Fibroblast of lung (primary cell): ENCODE measurements around the gene MAPKAP1. TPM values are rescaled to one million over a fixed set of nuclear protein-coding genes. Genes with fewer than 3 reads are reported as not detected.
"Not testable (repeated sequence)": the region's sequence is repeated elsewhere in the genome, so short reads cannot be mapped to it uniquely, and the experiment has no call there.

Source experiments
- DNase-seq, 2 donors: peaks; one replicate each; pipeline versions ENCODE4 v3.0.0 to v3.0.0-alpha.2; 2010; ENCODE audit warnings: low read depth in 2 of 2
- H2AFZ ChIP-seq: 2 replicates; pipeline ENCODE4 v1.5.1; 2012; ENCODE audit warnings: low read length, control low read depth, inconsistent platforms
- H3K27ac ChIP-seq: 2 replicates; pipeline ENCODE4 v1.5.1; 2011; ENCODE audit warnings: low read length, control low read depth; ENCODE audit not compliant: insufficient read depth
- H3K27me3 ChIP-seq: 2 replicates; pipeline ENCODE4 v1.5.1; 2011; ENCODE audit warnings: mild to moderate bottlenecking, low read length; ENCODE audit not compliant: control insufficient read depth, insufficient read depth
- H3K36me3 ChIP-seq: 2 replicates; pipeline ENCODE4 v1.5.1; 2011; ENCODE audit warnings: low read length; ENCODE audit not compliant: control insufficient read depth, insufficient read depth
- H3K4me1 ChIP-seq: 2 replicates; pipeline ENCODE4 v1.5.1; 2011; ENCODE audit warnings: low read length; ENCODE audit not compliant: control insufficient read depth, insufficient read depth; ENCODE audit errors: extremely low read depth
- H3K4me2 ChIP-seq: 2 replicates; pipeline ENCODE4 v1.5.1; 2011; ENCODE audit warnings: low read length, control low read depth; ENCODE audit not compliant: insufficient read depth; ENCODE audit errors: extremely low read depth
- H3K4me3 ChIP-seq, 4 experiments: fragments of 200-600 bp in 1 of 4; sonication (generic) in 1 of 4; replicated peaks in 1 of 4; 2 replicates each; pipeline ENCODE4 v1.5.1; 2011 to 2016; ENCODE audit warnings: low read length in 4 of 4, low read depth in 3 of 4, mild to moderate bottlenecking in 3 of 4, control low read depth in 2 of 4, inconsistent platforms in 1 of 4, mixed read lengths in 1 of 4; ENCODE audit not compliant: insufficient read depth in 1 of 4; ENCODE audit errors: control extremely low read depth in 1 of 4
- H3K79me2 ChIP-seq: 2 replicates; pipeline ENCODE4 v1.5.1; 2012; ENCODE audit warnings: mild to moderate bottlenecking, low read length, inconsistent platforms; ENCODE audit not compliant: control insufficient read depth, insufficient read depth
- H3K9ac ChIP-seq: 2 replicates; pipeline ENCODE4 v1.5.1; 2011; ENCODE audit warnings: mild to moderate bottlenecking, low read length, control low read depth; ENCODE audit not compliant: insufficient read depth
- H3K9me3 ChIP-seq: 2 replicates; pipeline ENCODE4 v1.5.1; 2012; ENCODE audit warnings: low read depth, low read length; ENCODE audit not compliant: control insufficient read depth, insufficient read depth
- H4K20me1 ChIP-seq: 2 replicates; pipeline ENCODE4 v1.5.1; 2011; ENCODE audit warnings: low read length; ENCODE audit not compliant: control insufficient read depth, insufficient read depth; ENCODE audit errors: extremely low read depth
- EZH2 ChIP-seq: IDR thresholded peaks from 2 replicates; pipeline ENCODE4 v1.5.1; 2012; ENCODE audit warnings: low read length, control low read depth, mild to moderate bottlenecking; ENCODE audit errors: missing control alignments
- polyA plus RNA-seq, 2 donors: library from polyadenylated mRNA; depleted of rRNA in 1 of 2; stranded (reverse) in 1 of 2; unstranded in 1 of 2; fragments of >200 nt; gene quantifications; 2 replicates each; pipeline ENCODE4 v1.2.1, GENCODE V29; 2011 to 2012; ENCODE audit warnings: missing spikeins in 1 of 2
- total RNA-seq: library from RNA; depleted of rRNA; stranded (reverse); fragments of >200 nt; gene quantifications from 2 replicates; pipeline ENCODE4 v1.2.1, GENCODE V29; 2014
- TF ChIP-seq, protein P1 (sequence below), 2 donors: IDR thresholded peaks in 1 of 2; conservative IDR thresholded peaks in 1 of 2; 1 replicate in 1 of 2; 2 replicates in 1 of 2; pipeline ENCODE4 v1.5.1; 2011 to 2012; ENCODE audit warnings: low read length in 2 of 2, control low read depth in 1 of 2, inconsistent platforms in 1 of 2, low read depth in 1 of 2, mild to moderate bottlenecking in 1 of 2

The MAPKAP1 gene
- total and polyA plus RNA-seq, 2 donors (not counting 1 experiment from before 2014, with no cell fraction given), result 63.7 to 127 TPM

- Histone ChIP-seq H4K20me1 (no peaks in the 10 kb centered on the region), H3K9ac (no peak overlapping the region), H3K9me3 (no peaks in the 10 kb centered on the region), H3K36me3 (no peaks in the 10 kb centered on the region), H3K4me3 (no peak overlapping the region), H3K27me3 (no peaks in the 10 kb centered on the region), H2AFZ (no peak overlapping the region), H3K79me2 (no peaks in the 10 kb centered on the region), H3K27ac (no peak overlapping the region), H3K4me2 (no peak overlapping the region), H3K4me1 (no peaks in the 10 kb centered on the region)
- DNase-seq, result no peak
- TF ChIP-seq EZH2, result no peak
- TF ChIP-seq, protein P1, sequence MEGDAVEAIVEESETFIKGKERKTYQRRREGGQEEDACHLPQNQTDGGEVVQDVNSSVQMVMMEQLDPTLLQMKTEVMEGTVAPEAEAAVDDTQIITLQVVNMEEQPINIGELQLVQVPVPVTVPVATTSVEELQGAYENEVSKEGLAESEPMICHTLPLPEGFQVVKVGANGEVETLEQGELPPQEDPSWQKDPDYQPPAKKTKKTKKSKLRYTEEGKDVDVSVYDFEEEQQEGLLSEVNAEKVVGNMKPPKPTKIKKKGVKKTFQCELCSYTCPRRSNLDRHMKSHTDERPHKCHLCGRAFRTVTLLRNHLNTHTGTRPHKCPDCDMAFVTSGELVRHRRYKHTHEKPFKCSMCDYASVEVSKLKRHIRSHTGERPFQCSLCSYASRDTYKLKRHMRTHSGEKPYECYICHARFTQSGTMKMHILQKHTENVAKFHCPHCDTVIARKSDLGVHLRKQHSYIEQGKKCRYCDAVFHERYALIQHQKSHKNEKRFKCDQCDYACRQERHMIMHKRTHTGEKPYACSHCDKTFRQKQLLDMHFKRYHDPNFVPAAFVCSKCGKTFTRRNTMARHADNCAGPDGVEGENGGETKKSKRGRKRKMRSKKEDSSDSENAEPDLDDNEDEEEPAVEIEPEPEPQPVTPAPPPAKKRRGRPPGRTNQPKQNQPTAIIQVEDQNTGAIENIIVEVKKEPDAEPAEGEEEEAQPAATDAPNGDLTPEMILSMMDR (conservative IDR thresholded peaks at IDR 0.05 in 1 of 2, IDR thresholded peaks at IDR 0.05 in 1 of 2; ENCODE audit: low read depth in 1 of 2, low read length in 2 of 2), result no peak
These were observed 127.7 kb downstream of the MAPKAP1 start for GRCh38 chr9:125579030-125579932.

DNA sequence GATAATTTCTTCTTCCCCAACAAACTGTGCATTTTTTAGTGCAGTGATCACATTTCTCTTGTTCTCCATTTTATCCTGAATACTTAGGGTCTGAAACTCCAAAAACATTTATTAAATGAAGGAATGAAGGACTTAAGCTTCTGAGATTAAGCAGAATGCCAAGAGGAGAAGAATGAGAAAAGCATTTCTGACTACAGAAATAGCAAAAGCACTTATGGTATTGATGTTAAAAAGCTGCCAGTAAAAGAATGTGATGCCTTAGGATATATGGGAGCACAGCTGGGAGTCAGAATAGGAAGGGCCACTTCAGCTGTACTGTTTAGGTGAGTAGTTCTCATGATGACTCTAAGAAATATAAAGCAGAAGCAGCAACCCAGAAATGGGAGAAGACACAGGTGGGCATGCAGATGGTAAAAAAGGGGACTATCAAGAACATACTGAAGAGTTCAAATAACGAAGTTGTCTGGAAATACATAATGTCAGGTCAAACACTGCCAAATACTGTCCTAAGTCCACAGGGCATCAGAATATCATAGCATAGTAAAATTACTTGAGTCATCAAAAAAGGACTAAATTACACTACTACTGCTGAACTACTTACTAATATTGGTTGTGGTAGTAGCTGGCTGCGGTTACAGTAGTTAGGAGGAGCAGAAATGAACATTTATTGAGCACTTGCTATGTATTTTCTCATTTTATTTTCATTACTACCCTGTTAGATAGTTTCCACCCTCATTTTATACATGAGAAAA, 132.7 kb downstream of the MAPKAP1 start:
- no peak overlapping the region for H3K4me3 ChIP-seq
- no peaks in the 10 kb centered on the region for H3K4me1 ChIP-seq
- DNase-seq, result no peak
- H3K9me3 ChIP-seq, result no peaks in the 10 kb centered on the region
- H3K27me3 ChIP-seq, result no peaks in the 10 kb centered on the region
- no peak overlapping the region for H3K9ac ChIP-seq
- no peak overlapping the region for H3K27ac ChIP-seq
- TF ChIP-seq EZH2, result no peak
- TF ChIP-seq, protein P1 (conservative IDR thresholded peaks at IDR 0.05 in 1 of 2, IDR thresholded peaks at IDR 0.05 in 1 of 2; ENCODE audit: low read depth in 1 of 2, low read length in 2 of 2), result no peak
- H3K36me3 ChIP-seq, result no peaks in the 10 kb centered on the region
- H3K79me2 ChIP-seq, result no peaks in the 10 kb centered on the region
- no peaks in the 10 kb centered on the region for H4K20me1 ChIP-seq
- no peak overlapping the region for H3K4me2 ChIP-seq
- no peak overlapping the region for H2AFZ ChIP-seq

DNA sequence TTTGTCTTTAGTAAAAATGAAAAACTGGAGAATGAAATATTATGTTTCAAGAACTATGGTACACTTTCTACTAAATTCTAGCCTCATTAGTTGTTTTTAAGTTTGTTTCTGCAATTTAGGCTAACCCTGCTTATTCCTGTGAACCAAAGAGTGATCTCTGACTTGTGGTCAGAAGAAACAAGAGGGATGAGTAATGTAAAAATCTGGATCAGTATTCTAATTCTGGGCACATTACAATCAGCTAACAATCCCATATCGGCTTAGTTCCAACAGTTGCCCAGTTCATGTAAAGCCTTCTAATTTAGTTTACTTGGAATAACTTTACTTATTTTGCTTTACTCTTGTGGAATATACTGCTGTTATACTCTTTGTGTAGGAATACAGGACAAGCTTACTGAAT, 134.5 kb downstream of the MAPKAP1 start:
- not testable (repeated sequence) for H3K36me3 ChIP-seq, H3K9me3 ChIP-seq, H3K4me3 ChIP-seq, H2AFZ ChIP-seq, H3K79me2 ChIP-seq, H3K4me2 ChIP-seq, H4K20me1 ChIP-seq, H3K27ac ChIP-seq, H3K27me3 ChIP-seq, H3K9ac ChIP-seq, H3K4me1 ChIP-seq
- DNase-seq, result peak in 1 of 2 donors; percentile 34

DNA sequence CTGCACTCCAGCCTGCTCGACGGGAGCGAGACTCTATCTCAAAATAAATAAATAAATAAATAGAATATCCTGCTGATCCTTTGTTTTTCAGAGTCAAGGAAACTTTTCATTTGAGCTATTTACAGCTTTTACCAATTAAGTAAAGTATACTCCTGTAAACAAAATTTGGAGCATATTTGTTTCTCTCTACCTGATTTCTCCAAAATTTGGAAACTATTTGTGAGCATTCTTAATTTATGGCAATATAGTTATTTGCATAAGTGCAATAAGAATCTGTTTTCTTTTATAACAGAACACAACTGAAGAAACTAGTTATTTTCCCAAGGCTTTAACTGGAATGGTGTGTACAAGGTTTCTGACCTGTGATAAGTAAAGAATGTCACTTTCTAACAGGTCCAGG, 135.2 kb downstream of the MAPKAP1 start:
- not testable (repeated sequence) for H3K27ac ChIP-seq, H3K36me3 ChIP-seq, H3K79me2 ChIP-seq, H3K4me1 ChIP-seq, H3K27me3 ChIP-seq, DNase-seq, H2AFZ ChIP-seq, H3K4me2 ChIP-seq, H3K9me3 ChIP-seq, H3K9ac ChIP-seq, H4K20me1 ChIP-seq, H3K4me3 ChIP-seq
